ENCODE data around the gene LRRC4C.

LRRC4C gene

GRCh38 chr11:40602866-40603552 lies 856.4 kb downstream of the LRRC4C start:
- no peak overlapping the region for H3K4me3 ChIP-seq (ENCODE audit: low read length)
- TF ChIP-seq, protein P1, sequence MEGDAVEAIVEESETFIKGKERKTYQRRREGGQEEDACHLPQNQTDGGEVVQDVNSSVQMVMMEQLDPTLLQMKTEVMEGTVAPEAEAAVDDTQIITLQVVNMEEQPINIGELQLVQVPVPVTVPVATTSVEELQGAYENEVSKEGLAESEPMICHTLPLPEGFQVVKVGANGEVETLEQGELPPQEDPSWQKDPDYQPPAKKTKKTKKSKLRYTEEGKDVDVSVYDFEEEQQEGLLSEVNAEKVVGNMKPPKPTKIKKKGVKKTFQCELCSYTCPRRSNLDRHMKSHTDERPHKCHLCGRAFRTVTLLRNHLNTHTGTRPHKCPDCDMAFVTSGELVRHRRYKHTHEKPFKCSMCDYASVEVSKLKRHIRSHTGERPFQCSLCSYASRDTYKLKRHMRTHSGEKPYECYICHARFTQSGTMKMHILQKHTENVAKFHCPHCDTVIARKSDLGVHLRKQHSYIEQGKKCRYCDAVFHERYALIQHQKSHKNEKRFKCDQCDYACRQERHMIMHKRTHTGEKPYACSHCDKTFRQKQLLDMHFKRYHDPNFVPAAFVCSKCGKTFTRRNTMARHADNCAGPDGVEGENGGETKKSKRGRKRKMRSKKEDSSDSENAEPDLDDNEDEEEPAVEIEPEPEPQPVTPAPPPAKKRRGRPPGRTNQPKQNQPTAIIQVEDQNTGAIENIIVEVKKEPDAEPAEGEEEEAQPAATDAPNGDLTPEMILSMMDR (conservative IDR thresholded peaks at IDR 0.05; ENCODE audit: low read length), result no peak
- no peak for DNase-seq (ENCODE audit: low read depth)

- DNase-seq (ENCODE audit: low read depth), result no peak
- TF ChIP-seq, protein P1 (conservative IDR thresholded peaks at IDR 0.05; ENCODE audit: low read length), result no peak
- H3K4me3 ChIP-seq (ENCODE audit: low read length), result no peak overlapping the region
These were observed 861.8 kb downstream of the LRRC4C start for GRCh38 chr11:40597546-40598113.

- TF ChIP-seq, protein P1 (conservative IDR thresholded peaks at IDR 0.05; ENCODE audit: low read length), result no peak
- DNase-seq (ENCODE audit: low read depth), result no peak
- H3K4me3 ChIP-seq (ENCODE audit: low read length), result no peak overlapping the region
These were observed 886.1 kb downstream of the LRRC4C start for GRCh38 chr11:40573254-40573891.

GRCh38 chr11:40569947-40570531 lies 889.4 kb downstream of the LRRC4C start:
- DNase-seq (ENCODE audit: low read depth), result no peak
- TF ChIP-seq, protein P1 (conservative IDR thresholded peaks at IDR 0.05; ENCODE audit: low read length), result no peak
- H3K4me3 ChIP-seq (ENCODE audit: low read length), result no peak overlapping the region

GRCh38 chr11:40567392-40567791 lies 892.1 kb downstream of the LRRC4C start:
- TF ChIP-seq, protein P1 (conservative IDR thresholded peaks at IDR 0.05; ENCODE audit: low read length), result no peak

GRCh38 chr11:40544162-40544561 lies 915.3 kb downstream of the LRRC4C start:
- TF ChIP-seq, protein P1 (conservative IDR thresholded peaks at IDR 0.05; ENCODE audit: low read length), result no peak
- DNase-seq (ENCODE audit: low read depth), result no peak
- H3K4me3 ChIP-seq (ENCODE audit: low read length), result no peak overlapping the region

More at GRCh38 chr11:40567392-40567791, 892.1 kb downstream of the LRRC4C start:
- H3K4me3 ChIP-seq (ENCODE audit: low read length), result no peak overlapping the region
- no peak for DNase-seq (ENCODE audit: low read depth)

Measured in AG10803 (cell line).